IPS-18c (cell line): ENCODE measurements around the gene POLRMT.
"Not testable (repeated sequence)": the region's sequence is repeated elsewhere in the genome, so short reads cannot be mapped to it uniquely, and the experiment has no call there.

Experiments used
- H3K4me3 ChIP-seq: 2 replicates; pipeline ENCODE4 v1.7.0; 2013; ENCODE audit warnings: low read depth, mild to moderate bottlenecking, low read length, moderate library complexity; ENCODE audit not compliant: insufficient read depth
- H3K9me3 ChIP-seq: one replicate; pipeline ENCODE4 v1.6.1; 2013; ENCODE audit warnings: mild to moderate bottlenecking, low read length, moderate library complexity; ENCODE audit not compliant: control insufficient read depth, insufficient read depth

The POLRMT gene

GRCh38 chr19:610071-610800 lies 23.1 kb downstream of the POLRMT start:
- Histone ChIP-seq H3K4me3 (no peak overlapping the region), H3K9me3 (peaks cover 2% of the 10 kb centered on the region)

GRCh38 chr19:609004-609346 lies 24.4 kb downstream of the POLRMT start:
- no peak overlapping the region for H3K4me3 ChIP-seq

GRCh38 chr19:608155-609003 lies 25.0 kb downstream of the POLRMT start:
- H3K4me3 ChIP-seq, result no peak overlapping the region
- no peaks in the 10 kb centered on the region for H3K9me3 ChIP-seq

More at GRCh38 chr19:609004-609346, 24.4 kb downstream of the POLRMT start:
- peaks cover under 1% of the 10 kb centered on the region for H3K9me3 ChIP-seq

- Histone ChIP-seq H3K4me3 (no peak overlapping the region), H3K9me3 (no peaks in the 10 kb centered on the region)
These were observed 25.8 kb downstream of the POLRMT start for GRCh38 chr19:607301-608154.

- H3K4me3 ChIP-seq, H3K9me3 ChIP-seq: not testable (repeated sequence)
These were observed 28.0 kb downstream of the POLRMT start for GRCh38 chr19:605061-605971.

- Histone ChIP-seq H3K4me3 (no peak overlapping the region), H3K9me3 (no peaks in the 10 kb centered on the region)
These were observed 29.0 kb downstream of the POLRMT start for GRCh38 chr19:604355-604754.

GRCh38 chr19:603779-604178 lies 29.6 kb downstream of the POLRMT start:
- not testable (repeated sequence) for H3K9me3 ChIP-seq, H3K4me3 ChIP-seq

GRCh38 chr19:603302-603639 lies 30.1 kb downstream of the POLRMT start:
- not testable (repeated sequence) for H3K4me3 ChIP-seq, H3K9me3 ChIP-seq

- H3K9me3 ChIP-seq, result no peaks in the 10 kb centered on the region
- no peak overlapping the region; the same call in 1 of the 2 replicates for H3K4me3 ChIP-seq
These were observed 30.7 kb downstream of the POLRMT start for GRCh38 chr19:602391-603301.

GRCh38 chr19:601790-602189 lies 31.5 kb downstream of the POLRMT start:
- H3K4me3 ChIP-seq, result no peak overlapping the region
- no peaks in the 10 kb centered on the region for H3K9me3 ChIP-seq

- no peaks in the 10 kb centered on the region for H3K9me3 ChIP-seq
- no peak overlapping the region for H3K4me3 ChIP-seq
These were observed 32.0 kb downstream of the POLRMT start for GRCh38 chr19:601310-601709.

GRCh38 chr19:597406-598315 lies 35.7 kb downstream of the POLRMT start:
- no peak overlapping the region for H3K4me3 ChIP-seq
- no peaks in the 10 kb centered on the region for H3K9me3 ChIP-seq

- Histone ChIP-seq H3K4me3 (no peak overlapping the region), H3K9me3 (no peaks in the 10 kb centered on the region)
These were observed 37.1 kb downstream of the POLRMT start for GRCh38 chr19:596263-596655.

GRCh38 chr19:595326-596262 lies 37.7 kb downstream of the POLRMT start:
- H3K9me3 ChIP-seq, result no peaks in the 10 kb centered on the region
- no peak overlapping the region for H3K4me3 ChIP-seq
